KMS-11 (cell line): ENCODE data around the gene OGT.
"Not testable (repeated sequence)": the region's sequence is repeated elsewhere in the genome, so short reads cannot be mapped to it uniquely, and the experiment has no call there.

Source experiments
- H2AFZ ChIP-seq: fragments of 200-600 bp; sonication (generic); 2 replicates; pipeline ENCODE4 v1.6.1; 2016; ENCODE audit warnings: antibody characterized with exemption, mixed run types, low read depth
- H3K27ac ChIP-seq: fragments of 200-600 bp; sonication (generic); 2 replicates; pipeline ENCODE4 v1.6.1; 2016; ENCODE audit warnings: mild to moderate bottlenecking, mixed run types
- H3K27me3 ChIP-seq: fragments of 200-600 bp; sonication (generic); 2 replicates; pipeline ENCODE4 v1.6.1; 2017; ENCODE audit warnings: mild to moderate bottlenecking, low read depth, mixed run types, moderate library complexity; ENCODE audit not compliant: insufficient read depth
- H3K36me3 ChIP-seq: fragments of 200-600 bp; sonication (generic); 2 replicates; pipeline ENCODE4 v1.6.1; 2017; ENCODE audit warnings: mild to moderate bottlenecking, mixed run types; ENCODE audit not compliant: insufficient read depth
- H3K4me1 ChIP-seq: fragments of 200-600 bp; sonication (generic); 2 replicates; pipeline ENCODE4 v1.6.1; 2016; ENCODE audit warnings: mild to moderate bottlenecking, low read depth, mixed run types; ENCODE audit not compliant: poor library complexity, severe bottlenecking
- H3K4me2 ChIP-seq: fragments of 200-600 bp; sonication (generic); 2 replicates; pipeline ENCODE4 v1.7.0; 2016; ENCODE audit warnings: mild to moderate bottlenecking, mixed run types
- H3K4me3 ChIP-seq: fragments of 200-600 bp; sonication (generic); IDR thresholded peaks from 2 replicates; pipeline ENCODE4 v1.6.1; 2017; ENCODE audit warnings: low read depth, low read length, mixed read lengths; ENCODE audit not compliant: insufficient read depth
- H3K79me2 ChIP-seq: fragments of 200-600 bp; sonication (generic); 2 replicates; pipeline ENCODE4 v1.6.1; 2016; ENCODE audit warnings: low read depth, mixed run types; ENCODE audit not compliant: insufficient read depth
- H3K9ac ChIP-seq: fragments of 200-600 bp; sonication (generic); 2 replicates; pipeline ENCODE4 v1.6.1; 2016; ENCODE audit warnings: mild to moderate bottlenecking, mixed run types
- H4K20me1 ChIP-seq: fragments of 200-600 bp; sonication (generic); 2 replicates; pipeline ENCODE4 v1.6.1; 2016; ENCODE audit warnings: mild to moderate bottlenecking, mixed run types; ENCODE audit not compliant: insufficient read depth
- TF ChIP-seq, protein P1 (sequence below): fragments of 200-600 bp; sonication (generic); conservative IDR thresholded peaks from 2 replicates; pipeline ENCODE4 v1.6.1; 2017; ENCODE audit warnings: low read depth, mild to moderate bottlenecking, antibody characterized with exemption, low read length, moderate library complexity, mixed read lengths

Gene OGT

DNA sequence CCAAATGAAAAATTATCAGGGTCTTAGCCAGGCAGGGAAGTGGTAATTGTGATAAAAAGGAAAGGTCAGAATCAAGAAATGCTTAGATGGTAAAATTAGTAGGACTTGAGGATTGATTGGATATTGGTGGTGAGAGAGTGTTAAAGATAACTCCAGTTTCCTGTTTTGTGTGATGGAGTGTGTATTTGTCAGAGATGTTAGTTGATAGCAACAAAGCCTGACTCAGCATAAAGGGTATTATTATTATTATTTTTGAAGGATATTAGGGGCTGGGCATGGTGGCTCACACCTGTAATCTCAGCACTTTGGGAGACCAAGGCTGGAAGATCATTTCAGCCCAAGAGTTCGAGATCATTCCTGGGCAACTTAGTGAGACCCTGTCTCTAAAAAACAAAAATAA is 23.6 kb upstream of the OGT start:
- TF ChIP-seq, protein P1, sequence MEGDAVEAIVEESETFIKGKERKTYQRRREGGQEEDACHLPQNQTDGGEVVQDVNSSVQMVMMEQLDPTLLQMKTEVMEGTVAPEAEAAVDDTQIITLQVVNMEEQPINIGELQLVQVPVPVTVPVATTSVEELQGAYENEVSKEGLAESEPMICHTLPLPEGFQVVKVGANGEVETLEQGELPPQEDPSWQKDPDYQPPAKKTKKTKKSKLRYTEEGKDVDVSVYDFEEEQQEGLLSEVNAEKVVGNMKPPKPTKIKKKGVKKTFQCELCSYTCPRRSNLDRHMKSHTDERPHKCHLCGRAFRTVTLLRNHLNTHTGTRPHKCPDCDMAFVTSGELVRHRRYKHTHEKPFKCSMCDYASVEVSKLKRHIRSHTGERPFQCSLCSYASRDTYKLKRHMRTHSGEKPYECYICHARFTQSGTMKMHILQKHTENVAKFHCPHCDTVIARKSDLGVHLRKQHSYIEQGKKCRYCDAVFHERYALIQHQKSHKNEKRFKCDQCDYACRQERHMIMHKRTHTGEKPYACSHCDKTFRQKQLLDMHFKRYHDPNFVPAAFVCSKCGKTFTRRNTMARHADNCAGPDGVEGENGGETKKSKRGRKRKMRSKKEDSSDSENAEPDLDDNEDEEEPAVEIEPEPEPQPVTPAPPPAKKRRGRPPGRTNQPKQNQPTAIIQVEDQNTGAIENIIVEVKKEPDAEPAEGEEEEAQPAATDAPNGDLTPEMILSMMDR, result no peak
- no peak overlapping the region for H3K27ac ChIP-seq
- no peaks in the 10 kb centered on the region for H3K36me3 ChIP-seq
- H4K20me1 ChIP-seq, result no peaks in the 10 kb centered on the region
- no peak overlapping the region for H3K4me2 ChIP-seq
- no peaks in the 10 kb centered on the region for H3K79me2 ChIP-seq
- H2AFZ ChIP-seq, result no peak overlapping the region
- H3K4me3 ChIP-seq, result no peak overlapping the region
- no peaks in the 10 kb centered on the region for H3K27me3 ChIP-seq
- no peak overlapping the region for H3K9ac ChIP-seq
- peaks cover 4% of the 10 kb centered on the region for H3K4me1 ChIP-seq

DNA sequence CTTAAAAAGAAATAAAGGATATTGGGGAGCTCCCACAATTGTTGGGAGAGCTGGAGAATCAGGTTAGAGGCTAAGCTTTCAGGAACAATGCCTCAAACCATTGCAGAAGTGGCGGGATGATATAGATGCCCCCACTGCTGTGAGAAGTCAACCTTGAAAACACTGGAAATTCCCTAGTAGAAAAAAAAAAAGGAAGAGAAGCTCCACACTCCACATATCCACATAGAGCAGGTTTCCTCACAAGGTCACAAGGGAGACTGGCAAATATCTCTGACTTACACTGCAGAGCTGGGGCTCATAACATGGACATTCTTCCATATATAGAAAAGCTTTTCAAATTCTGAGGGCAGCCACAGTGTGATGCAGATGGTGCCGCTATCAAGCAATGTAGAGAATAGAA is 22.7 kb upstream of the OGT start:
- no peak overlapping the region for H3K4me3 ChIP-seq
- TF ChIP-seq, protein P1, result no peak

DNA sequence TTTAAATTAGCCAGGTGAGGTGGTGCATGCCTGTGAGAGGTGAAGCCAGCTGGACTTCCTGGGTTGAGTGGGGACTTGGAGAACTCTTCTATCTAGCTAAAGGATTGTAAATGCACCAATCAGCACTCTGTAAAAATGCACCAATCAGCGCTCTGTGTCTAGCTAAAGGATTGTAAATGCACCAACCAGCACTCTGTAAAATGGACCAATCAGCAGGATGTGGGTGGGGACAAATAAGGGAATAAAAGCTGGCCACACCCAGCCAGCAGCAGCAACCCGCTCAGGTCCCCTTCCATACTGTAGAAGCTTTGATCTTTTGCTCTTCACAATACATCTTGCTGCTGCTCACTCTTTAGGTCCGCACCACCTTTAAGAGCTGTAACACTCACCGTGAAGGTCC is 19.2 kb upstream of the OGT start:
- peaks cover 10% of the 10 kb centered on the region for H3K4me1 ChIP-seq
- H3K4me3 ChIP-seq, H3K4me2 ChIP-seq, H2AFZ ChIP-seq, H3K27me3 ChIP-seq, H3K9ac ChIP-seq, H3K27ac ChIP-seq, H3K79me2 ChIP-seq, H4K20me1 ChIP-seq, H3K36me3 ChIP-seq: not testable (repeated sequence)

More for the DNA sequence above, 22.7 kb upstream of the OGT start:
- H3K27me3 ChIP-seq, result no peaks in the 10 kb centered on the region
- no peaks in the 10 kb centered on the region for H4K20me1 ChIP-seq
- no peak overlapping the region for H3K4me2 ChIP-seq
- no peak overlapping the region for H2AFZ ChIP-seq
- H3K9ac ChIP-seq, result no peak overlapping the region
- peaks cover 10% of the 10 kb centered on the region for H3K4me1 ChIP-seq
- no peak overlapping the region for H3K27ac ChIP-seq
- no peaks in the 10 kb centered on the region for H3K79me2 ChIP-seq
- H3K36me3 ChIP-seq, result no peaks in the 10 kb centered on the region

DNA sequence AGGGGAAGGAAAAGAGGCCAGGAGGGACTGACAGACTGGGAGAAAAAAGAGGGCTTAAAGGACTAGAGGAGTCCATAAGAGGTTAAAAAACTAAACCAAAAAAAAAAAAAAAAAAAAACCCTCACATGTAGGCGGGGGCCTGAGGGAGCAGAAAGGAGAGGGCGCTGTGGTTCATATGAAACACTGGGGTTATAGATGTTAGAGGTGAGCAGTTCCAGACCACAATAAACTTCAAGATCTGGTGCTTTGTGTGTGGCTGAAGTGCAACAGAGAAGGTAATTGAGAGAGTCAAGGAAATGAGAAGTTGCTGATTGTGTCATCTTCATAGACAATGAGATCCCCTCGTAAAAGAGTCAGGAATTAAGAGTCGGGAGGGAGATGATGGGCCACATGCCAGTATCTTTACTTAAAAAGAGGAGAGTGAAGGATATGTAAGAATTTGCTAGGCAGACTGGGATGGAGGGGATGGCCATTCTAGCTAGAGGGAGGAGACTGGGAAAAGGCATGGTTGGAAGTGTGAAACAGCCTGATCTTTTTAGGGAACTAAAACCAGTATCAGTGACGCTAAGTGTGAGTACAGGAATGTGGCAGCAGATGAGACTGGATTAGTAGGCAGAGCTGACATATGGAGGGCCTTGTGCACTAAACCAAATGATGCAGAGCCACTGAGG is 18.4 kb upstream of the OGT start:
- Histone ChIP-seq H3K4me3 (no peak overlapping the region), H3K27me3 (no peaks in the 10 kb centered on the region), H3K79me2 (no peaks in the 10 kb centered on the region), H2AFZ (no peak overlapping the region), H4K20me1 (no peaks in the 10 kb centered on the region), H3K36me3 (no peaks in the 10 kb centered on the region), H3K4me2 (no peak overlapping the region), H3K9ac (no peak overlapping the region), H3K27ac (no peak overlapping the region), H3K4me1 (peaks cover 10% of the 10 kb centered on the region)
- TF ChIP-seq, protein P1, result no peak

DNA sequence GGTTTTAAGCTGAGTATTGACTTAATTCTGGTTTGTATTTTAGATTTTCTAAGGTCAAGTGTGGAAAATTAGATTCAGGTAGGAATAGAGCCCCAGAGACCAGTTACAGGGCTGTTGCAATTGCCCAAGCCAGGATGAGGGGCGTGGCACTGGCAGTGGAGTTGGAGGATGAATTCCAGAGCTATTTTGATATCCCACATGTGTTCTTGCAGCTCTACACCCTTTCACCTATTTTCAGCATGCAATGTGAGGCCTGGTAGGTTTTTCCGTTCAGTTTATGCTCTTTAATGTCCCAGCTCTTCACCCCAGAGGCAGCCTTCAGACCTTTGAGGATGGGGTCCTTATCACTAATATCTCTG is 17.9 kb upstream of the OGT start:
- no peak overlapping the region for H3K9ac ChIP-seq
- TF ChIP-seq, protein P1, result no peak
- H3K79me2 ChIP-seq, result no peaks in the 10 kb centered on the region
- H3K4me1 ChIP-seq, result peaks cover 10% of the 10 kb centered on the region
- H3K27me3 ChIP-seq, result no peaks in the 10 kb centered on the region
- H3K36me3 ChIP-seq, result no peaks in the 10 kb centered on the region
- H3K4me3 ChIP-seq, result no peak overlapping the region
- H3K4me2 ChIP-seq, result no peak overlapping the region
- no peak overlapping the region for H2AFZ ChIP-seq
- H4K20me1 ChIP-seq, result no peaks in the 10 kb centered on the region
- no peak overlapping the region for H3K27ac ChIP-seq
